Omental fat pad (tissue), 4 donors: ENCODE data around the gene KPTN. TPM values are rescaled to one million over a fixed set of nuclear protein-coding genes. Genes with fewer than 3 reads are reported as not detected.

Source experiments
- ATAC-seq: fragments of 150-250 bp; one replicate; pipeline ENCODE4 v1.9.1; 2016; ENCODE audit warnings: mild to moderate bottlenecking, moderate library complexity; ENCODE audit not compliant: low FRiP score
- DNase-seq: peaks from one replicate; pipeline ENCODE4 v3.0.0-alpha.2; 2019; ENCODE audit warnings: low spot score
- CTCF ChIP-seq, 3 donors: fragments of 450-650 bp; IDR thresholded peaks; one replicate each; pipeline ENCODE4 v1.5.1; 2016 to 2017; ENCODE audit warnings: antibody characterized with exemption in 3 of 3, mild to moderate bottlenecking in 3 of 3, moderate library complexity in 2 of 3
- total RNA-seq, 4 donors: library from RNA; depleted of rRNA; stranded (reverse); fragments of >200 nt; gene quantifications; one replicate each; pipeline ENCODE4 v1.1.0, GENCODE V29; 2016

Gene KPTN
- total RNA-seq, 4 donors from 2014 or later = 4.4 to 7.6 (median 5.5) TPM

DNA sequence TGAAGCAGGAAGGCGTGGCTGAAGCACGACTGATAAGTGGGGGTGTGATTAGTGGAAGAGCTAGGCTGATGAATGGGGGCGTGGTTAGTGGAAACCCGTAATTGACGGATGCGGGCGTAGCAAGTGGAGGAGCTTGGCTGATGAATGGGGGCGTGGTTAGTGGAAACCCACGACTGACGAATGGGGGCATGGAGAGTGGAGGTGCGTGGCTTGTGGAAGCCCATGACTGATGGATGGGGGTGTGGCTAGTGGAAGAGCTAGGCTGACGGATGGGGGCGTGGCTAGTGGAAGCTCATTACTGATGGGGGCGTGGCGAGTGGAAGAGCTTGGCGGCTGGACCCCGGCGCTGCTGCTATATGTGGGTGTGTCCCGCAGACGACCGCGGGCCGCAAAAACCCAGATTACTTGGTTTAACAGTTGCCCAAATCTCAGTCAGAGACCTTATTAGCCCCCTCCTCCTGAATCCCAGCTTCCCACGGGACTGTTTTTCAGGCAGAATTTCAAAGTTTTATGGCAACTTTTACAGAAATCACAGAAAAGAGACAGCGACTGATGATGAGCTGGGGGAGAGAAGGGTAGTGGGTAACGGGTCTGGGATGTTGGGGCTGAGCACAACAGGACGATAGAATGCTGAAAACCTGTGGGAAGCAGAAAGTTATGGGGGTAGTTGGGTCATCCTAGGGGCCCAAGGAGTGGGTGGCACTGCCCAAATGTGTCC lies 55.7 kb downstream of the KPTN start:
- peak; percentile 82 for DNase-seq
- ATAC-seq = peak; percentile 94
- TF ChIP-seq CTCF (IDR thresholded peaks at IDR 0.05) = no peak

- DNase-seq = no peak
- peak; percentile 42 for ATAC-seq
- peak in 2 of 3 donors; percentile 18 to 52 for TF ChIP-seq CTCF (IDR thresholded peaks at IDR 0.05)
Observed at GRCh38 chr19:47427241-47428176, 56.5 kb downstream of the KPTN start.

Other genes starting within 250 kb of the KPTN start
- 10 to 100 TPM in 2 of 4 donors, 1 to 10 TPM in 2; 8.2 to 16.7 (median 12.5) TPM for gene CCDC9, start 227.7 kb downstream of the KPTN start, total RNA-seq
- 1 to 10 TPM; 3.3 to 8.2 (median 5.7) TPM for gene INAFM1, start 209.3 kb downstream of the KPTN start, total RNA-seq
- gene C5AR1, start 174.4 kb downstream of the KPTN start, total RNA-seq = 10 to 100 TPM; 26.5 to 94.0 (median 60.7) TPM
- gene C5AR2, start 152.0 kb downstream of the KPTN start, total RNA-seq = 10 to 100 TPM in 3 of 4 donors, 1 to 10 TPM in 1; 5.4 to 16.9 (median 12.9) TPM
- 10 to 100 TPM in 3 of 4 donors, 1 to 10 TPM in 1; 9.5 to 22.2 (median 14.7) TPM for gene DHX34, start 134.9 kb downstream of the KPTN start, total RNA-seq
- gene MEIS3, start 64.7 kb downstream of the KPTN start, total RNA-seq = 10 to 100 TPM in 2 of 4 donors, 1 to 10 TPM in 2; 7.3 to 17.2 (median 11.6) TPM
- 1 to 10 TPM in 1 of 4 donors, under 1 TPM in 2, not detected in 1; 0.19 to 1.4 (median 0.47) TPM for gene SLC8A2, start 12.3 kb downstream of the KPTN start, total RNA-seq
- gene NAPA, start 30.8 kb upstream of the KPTN start, total RNA-seq = 10 to 100 TPM; 77.5 to 83.6 (median 81.0) TPM
- gene ZNF541, start 88.9 kb upstream of the KPTN start, total RNA-seq = 1 to 10 TPM in 1 of 4 donors, under 1 TPM in 3; 0.37 to 1.2 (median 0.46) TPM
- gene BICRA, start 124.9 kb upstream of the KPTN start, total RNA-seq = 10 to 100 TPM in 1 of 4 donors, 1 to 10 TPM in 3; 3.2 to 20.3 (median 6.8) TPM
- 100 to 1,000 TPM in 3 of 4 donors, 10 to 100 TPM in 1; 93.5 to 184 (median 124) TPM for gene EHD2, start 229.2 kb upstream of the KPTN start, total RNA-seq